Renal pelvis (tissue), 4 donors: ENCODE results near the gene SEC14L2. TPM values are rescaled to one million over a fixed set of nuclear protein-coding genes. Genes with fewer than 3 reads are reported as not detected.
"Not testable (repeated sequence)": the region's sequence is repeated elsewhere in the genome, so short reads cannot be mapped to it uniquely, and the experiment has no call there.

Experiments
- DNase-seq: peaks from one replicate; pipeline ENCODE4 v3.0.0-alpha.2; 2013
- polyA plus RNA-seq, 3 donors: library from polyadenylated mRNA; unstranded; fragments of 120-200 nt; gene quantifications; one replicate each; pipeline ENCODE4 v1.2.1, GENCODE V29; 2013; ENCODE audit not compliant: insufficient read length in 3 of 3

The SEC14L2 gene
- polyA plus RNA-seq, 3 donors: 6.0 to 8.1 (median 7.4) TPM

DNA sequence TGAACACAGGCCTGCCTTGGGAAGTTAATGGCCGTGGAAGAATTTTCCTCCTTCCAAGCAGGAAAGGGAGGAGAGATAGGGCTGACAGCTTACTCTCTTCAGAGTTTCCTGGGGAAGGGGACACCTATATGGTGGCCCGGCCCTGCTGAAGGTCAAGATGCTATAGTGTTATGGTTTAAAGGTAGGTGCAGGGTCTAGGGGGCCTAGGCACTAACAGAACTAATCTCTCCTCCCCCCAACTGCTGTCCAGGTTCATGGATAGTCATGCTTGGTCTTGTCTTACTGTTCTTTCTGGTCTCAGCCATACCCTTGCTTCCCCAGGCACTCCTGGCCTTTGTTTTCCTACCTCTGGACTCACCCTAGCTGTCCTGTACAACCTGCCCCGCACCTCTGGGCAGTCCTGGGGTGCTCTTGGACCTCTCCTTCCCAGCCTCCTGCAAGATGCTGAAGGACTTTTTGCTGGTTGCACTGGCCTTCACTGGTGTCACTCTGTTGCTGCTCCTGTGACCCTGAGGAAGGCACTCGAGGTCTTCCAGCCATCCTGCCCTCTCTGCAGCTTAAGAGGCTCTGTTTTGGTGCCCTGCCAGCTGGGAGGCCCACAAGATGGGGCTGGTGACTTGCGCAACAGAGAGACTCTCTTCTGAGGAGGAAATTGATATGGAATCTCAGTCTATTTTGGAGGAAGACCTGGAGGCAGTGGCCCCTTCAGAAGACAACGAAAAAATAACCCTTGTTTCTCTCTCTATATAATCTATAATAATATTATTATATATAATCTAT is 57.1 kb downstream of the SEC14L2 start:
- DNase-seq: no peak

DNA sequence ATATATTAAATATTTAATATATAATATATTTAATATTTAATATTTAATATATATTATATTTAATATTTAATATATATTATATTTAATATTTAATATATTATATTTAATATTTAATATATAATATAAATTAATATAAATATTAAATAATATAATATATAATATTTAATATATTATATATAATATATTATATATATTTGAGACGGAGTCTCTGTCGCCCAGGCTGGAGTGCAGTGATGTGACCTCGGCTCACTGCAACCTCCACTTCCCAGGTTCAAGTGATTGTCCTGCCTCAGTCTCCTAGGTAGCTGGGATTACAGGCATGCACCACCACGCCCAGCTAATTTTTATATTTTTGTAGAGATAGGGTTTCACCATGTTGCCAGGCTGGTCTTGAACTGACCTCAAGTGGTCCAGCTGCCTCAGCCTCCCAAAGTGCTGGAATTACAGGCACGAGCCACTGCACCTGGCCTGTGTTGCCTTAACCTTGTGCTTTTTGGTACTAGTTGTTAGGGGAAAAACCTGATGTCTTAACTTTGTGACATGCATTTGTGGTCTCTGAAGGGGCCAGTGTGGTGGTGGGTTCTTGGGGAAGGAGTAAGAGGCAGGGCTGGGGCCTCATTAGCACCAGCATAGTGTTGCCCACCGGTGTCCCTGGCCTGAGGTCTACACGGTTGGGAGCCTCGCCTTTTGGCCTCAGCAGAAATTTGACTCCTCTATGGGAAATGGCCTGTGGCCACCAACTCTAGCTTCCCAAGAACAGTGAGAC is 58.4 kb downstream of the SEC14L2 start:
- no peak for DNase-seq

DNA sequence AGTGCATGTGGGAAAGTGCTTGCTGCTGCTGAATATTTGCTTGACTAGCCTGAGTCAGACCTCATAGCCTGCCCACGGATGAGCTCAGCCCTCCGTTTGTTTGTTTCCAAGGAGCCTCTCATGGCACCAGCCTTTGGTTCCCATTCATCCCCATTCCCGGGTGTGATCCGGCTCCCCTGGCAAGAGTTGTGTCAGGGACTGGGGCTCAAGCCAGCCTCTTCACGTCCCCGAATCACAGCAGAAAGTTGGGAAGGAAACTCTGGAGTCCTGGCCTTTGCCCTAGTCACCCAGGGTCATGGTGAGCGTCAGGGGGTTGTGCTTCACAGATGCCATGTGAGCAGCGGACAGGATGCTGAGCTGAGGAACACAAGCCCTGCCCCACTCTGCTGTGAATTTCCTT is 61.2 kb downstream of the SEC14L2 start:
- DNase-seq: no peak

DNA sequence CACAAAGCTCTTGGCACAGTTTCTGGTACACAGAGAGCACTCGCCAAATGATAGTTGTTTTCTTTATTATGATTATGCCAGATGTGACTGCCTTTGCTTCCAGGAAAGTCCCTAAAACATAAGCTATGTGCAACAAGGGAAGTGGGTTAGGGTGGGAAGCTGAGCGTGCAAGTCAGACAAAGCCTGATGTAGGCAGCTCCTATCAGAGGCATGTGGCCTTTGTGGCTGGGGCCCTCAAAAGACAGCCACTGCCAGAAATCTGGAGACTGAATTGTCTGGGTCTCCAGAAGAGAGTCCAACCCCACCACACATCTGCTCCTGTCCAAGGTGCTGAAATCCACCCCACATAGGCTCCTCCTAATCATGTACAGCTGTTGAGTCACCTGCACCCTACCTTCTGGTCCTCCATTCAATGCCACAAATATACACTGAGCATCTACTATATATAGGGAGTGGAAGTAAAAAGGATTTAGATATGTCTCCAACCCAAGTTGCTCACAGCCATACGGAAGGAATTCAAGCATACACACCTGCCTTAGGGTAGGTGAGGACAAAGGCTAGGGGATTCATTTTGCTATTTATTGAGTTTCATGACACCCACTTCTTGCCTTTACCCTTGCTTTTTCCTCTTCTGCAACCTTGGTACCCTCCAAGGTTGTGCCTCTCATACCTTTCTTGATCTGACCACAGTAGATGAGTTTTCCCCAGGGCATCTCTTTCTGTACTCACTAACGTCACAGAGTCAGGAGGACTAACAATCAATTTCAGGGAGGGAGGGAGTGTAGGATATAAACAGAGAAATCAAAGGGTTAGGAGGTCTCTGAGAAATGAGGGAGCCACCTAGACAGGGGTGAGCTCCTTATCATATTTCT is 62.6 kb downstream of the SEC14L2 start:
- no peak for DNase-seq

DNA sequence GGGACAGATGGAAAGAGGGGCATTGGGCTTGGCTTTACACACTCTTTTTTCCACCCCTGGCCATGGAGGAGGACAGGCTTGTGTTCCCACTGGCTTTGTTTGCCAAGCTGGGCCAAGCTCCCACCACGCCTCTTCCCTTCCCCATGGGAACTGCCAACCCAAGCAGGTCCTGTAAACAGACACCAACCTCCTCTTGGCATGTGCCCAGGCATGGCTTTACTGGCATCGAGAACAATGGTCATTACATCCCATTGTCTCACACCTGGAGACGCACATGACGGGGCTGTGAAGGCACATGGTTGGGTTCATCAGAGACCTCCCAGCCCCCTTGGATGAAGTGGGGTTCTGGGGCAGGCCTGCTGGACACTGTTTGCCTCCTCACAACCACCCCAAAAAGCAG is 63.3 kb downstream of the SEC14L2 start:
- no peak for DNase-seq

DNA sequence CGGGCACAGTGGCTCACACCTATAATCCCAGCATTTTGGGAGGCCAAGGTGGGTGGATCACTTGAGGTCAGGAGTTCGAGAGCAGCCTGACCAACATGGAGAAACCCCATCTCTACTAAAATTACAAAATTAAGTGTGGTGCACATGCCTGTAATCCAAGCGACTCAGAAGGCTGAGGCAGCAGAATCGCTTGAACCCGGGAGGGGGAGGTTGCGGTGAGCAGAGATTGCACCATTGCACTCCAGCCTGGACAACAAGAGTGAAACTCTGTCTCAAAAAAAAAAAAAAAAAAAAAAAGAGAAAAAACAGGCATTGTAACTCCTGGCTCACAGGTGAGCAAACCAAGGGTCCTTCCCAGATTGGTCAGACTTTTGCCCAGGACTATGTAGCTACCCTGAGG is 63.7 kb downstream of the SEC14L2 start:
- DNase-seq: not testable (repeated sequence)

DNA sequence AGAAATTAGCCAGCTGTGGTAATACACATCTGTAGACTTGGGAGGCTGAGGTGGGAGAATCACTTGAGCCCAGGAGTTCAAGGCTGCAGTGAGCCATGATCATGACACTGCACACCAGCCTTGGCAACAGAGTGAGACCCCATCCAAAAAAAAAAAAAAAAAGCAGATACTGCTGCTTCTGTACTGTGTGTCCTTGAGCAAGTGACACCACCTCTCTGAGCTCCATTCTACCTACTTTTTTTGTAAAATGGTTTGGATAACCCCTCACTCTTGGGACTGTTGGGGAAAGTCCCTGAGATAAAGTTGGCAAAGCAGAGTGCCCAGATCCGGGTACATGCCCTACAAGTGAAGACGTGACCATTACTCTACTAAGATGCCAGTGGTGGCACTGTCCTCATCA is 72.3 kb downstream of the SEC14L2 start:
- no peak for DNase-seq

DNA sequence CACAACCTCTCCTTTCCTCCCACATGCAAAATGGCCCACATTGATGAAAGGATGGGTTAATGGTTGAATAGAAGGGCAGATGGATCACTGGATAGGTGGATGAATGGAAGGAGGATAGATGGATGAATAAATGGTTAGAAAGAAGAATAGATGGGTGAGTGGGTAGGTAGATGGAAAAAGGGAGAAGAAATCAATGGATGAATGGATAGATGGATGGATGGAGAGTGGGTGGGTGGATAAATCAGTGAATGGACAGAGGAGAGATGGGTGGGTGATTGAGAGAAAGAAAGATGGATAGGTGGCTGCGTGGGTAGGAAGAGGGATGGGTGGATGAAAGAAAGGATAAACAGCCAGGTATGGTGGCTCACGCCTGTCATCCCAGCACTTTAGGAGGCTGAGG is 73.8 kb downstream of the SEC14L2 start:
- no peak for DNase-seq

DNA sequence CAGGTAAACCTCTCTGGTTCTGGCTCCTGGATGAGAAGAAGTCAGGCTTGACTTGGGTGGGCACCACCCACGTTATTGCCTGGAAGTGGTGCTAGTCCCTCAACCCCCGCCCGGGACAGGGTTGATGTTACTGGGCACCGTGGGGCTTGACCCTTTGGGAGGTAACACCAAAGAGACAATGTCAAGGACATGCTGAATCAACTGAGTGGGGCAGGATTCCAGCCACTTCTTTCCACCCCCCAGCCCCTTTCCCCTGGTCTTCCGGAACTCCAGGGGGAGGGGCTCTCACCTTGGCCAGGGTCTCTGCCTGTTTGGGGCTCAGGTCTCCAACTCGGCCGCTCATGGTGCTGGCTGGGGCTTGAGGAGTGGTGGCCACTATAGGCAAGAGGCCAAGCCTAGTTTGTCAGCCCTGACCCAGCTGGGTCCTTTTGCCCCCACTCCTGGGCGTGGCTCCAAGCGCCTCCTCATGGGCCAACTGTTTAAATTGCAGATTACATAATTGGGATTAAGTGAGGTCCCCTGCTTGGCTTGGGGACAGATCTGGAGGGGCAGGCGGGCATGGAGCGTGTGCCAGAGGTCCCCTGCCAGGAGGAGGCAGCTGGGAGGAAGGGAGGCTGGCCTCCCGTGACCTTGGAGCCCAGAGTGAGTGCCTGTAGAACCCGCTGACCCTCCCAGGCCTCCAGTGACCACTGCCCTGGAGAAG is 74.9 kb downstream of the SEC14L2 start, which contains the start of gene SEC14L3:
Gene SEC14L3, minus strand, starts transcription at position 402 of the 703 bp plus-strand sequence. Its CDS starts 59 bp downstream, at position 343.
- DNase-seq: no peak

DNA sequence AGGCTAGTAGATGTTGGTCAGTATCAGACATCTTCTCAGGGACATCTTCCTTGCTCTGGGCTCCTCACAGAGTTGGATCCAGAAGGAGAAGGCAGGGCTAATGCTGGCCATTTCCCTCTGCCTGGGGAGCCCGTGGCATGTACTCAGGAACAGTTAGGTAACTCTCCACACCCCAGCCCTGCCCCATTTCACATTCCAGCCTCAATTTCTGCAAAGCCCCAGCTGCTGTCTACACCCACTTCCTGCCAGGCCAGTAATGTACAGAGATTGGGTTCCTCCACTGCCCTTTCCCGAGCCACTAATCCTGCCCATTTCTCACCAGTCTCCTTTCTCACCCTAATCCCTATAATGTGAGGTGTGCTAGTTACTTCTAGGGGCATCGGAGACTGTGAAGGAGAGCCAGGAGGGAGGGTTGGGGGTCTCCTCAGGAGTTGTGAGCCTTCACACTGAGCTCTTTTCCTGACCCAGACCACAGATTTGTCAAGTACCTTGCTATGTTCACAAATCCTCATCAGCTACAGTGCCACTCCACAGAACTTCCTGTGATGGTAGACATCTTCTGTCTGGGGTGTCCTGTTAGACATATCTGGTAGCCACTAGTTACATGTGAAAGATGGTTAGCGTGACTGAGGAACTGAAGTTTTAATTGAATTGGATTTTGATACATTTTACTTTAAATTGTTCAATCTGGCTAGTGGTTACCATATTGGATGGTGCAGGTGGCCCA is 76.3 kb downstream of the SEC14L2 start:
- no peak for DNase-seq

DNA sequence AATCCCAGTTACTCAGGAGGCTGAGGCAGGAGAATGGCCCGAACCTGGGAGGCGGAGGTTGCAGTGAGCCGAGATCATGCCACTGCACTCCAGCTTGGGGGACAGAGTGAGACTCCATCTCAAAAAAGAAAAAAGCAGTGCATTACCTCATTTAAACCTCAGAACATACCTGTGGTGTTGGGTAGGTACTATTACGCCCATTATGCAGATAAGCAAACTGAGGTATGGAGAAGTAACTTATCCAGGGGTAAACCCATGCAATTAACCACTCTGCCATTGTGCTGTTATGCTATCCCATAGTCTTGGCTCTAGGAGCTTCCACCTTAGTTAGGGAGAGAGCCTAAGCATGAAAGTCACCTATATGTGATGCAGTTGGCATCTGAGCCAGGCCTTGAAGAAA is 77.3 kb downstream of the SEC14L2 start:
- no peak for DNase-seq

Other genes starting within 250 kb of the SEC14L2 start
- 1 to 10 TPM; 2.2 to 3.4 (median 3.0) TPM for gene LIF, start 150.3 kb upstream of the SEC14L2 start, polyA plus RNA-seq
- gene OSM, start 130.2 kb upstream of the SEC14L2 start, polyA plus RNA-seq: under 1 TPM in 1 of 3 donors, not detected in 2; 0.04 TPM
- 10 to 100 TPM; 12.9 to 14.5 (median 13.2) TPM for gene CASTOR1, start 107.5 kb upstream of the SEC14L2 start, polyA plus RNA-seq
- gene TBC1D10A, start 70.1 kb upstream of the SEC14L2 start, polyA plus RNA-seq: 10 to 100 TPM; 15.1 to 20.3 (median 18.0) TPM
- gene SF3A1, start 40.1 kb upstream of the SEC14L2 start, polyA plus RNA-seq: 100 to 1,000 TPM; 144 to 175 (median 162) TPM
- 1 to 10 TPM; 6.6 to 8.9 (median 7.5) TPM for gene CCDC157, start 40.0 kb upstream of the SEC14L2 start, polyA plus RNA-seq
- 10 to 100 TPM; 22.6 to 27.0 (median 24.2) TPM for gene RNF215, start 9.6 kb upstream of the SEC14L2 start, polyA plus RNA-seq
- gene MTFP1, start 28.8 kb downstream of the SEC14L2 start, polyA plus RNA-seq: 10 to 100 TPM; 12.0 to 15.6 (median 13.8) TPM
- gene SEC14L3, start 75.0 kb downstream of the SEC14L2 start, polyA plus RNA-seq: under 1 TPM in 1 of 3 donors, not detected in 2; 0.13 TPM
- gene SEC14L4, start 108.7 kb downstream of the SEC14L2 start, polyA plus RNA-seq: 1 to 10 TPM in 1 of 3 donors, under 1 TPM in 2; 0.54 to 1.2 (median 0.58) TPM
- 10 to 100 TPM in 2 of 3 donors, 1 to 10 TPM in 1; 7.8 to 16.3 (median 11.0) TPM for gene SEC14L6, start 149.7 kb downstream of the SEC14L2 start, polyA plus RNA-seq
- 10 to 100 TPM; 28.5 to 44.6 (median 36.9) TPM for gene GAL3ST1, start 177.6 kb downstream of the SEC14L2 start, polyA plus RNA-seq
- gene PES1, start 194.9 kb downstream of the SEC14L2 start, polyA plus RNA-seq: 10 to 100 TPM; 74.3 to 88.6 (median 81.8) TPM
- gene TCN2, start 210.2 kb downstream of the SEC14L2 start, polyA plus RNA-seq: 10 to 100 TPM; 64.4 to 73.5 (median 70.3) TPM
- 1 to 10 TPM; 1.9 to 2.4 (median 1.9) TPM for gene SLC35E4, start 238.8 kb downstream of the SEC14L2 start, polyA plus RNA-seq